Measurements from ENCODE around the gene CEP57L1. TPM values are rescaled to one million over a fixed set of nuclear protein-coding genes. Genes with fewer than 3 reads are reported as not detected.
"Not testable (repeated sequence)": the region's sequence is repeated elsewhere in the genome, so short reads cannot be mapped to it uniquely, and the experiment has no call there.

The CEP57L1 gene
- total RNA-seq, 8 experiments from 2014 or later = 12.1 to 31.6 (median 26.0) TPM

DNA sequence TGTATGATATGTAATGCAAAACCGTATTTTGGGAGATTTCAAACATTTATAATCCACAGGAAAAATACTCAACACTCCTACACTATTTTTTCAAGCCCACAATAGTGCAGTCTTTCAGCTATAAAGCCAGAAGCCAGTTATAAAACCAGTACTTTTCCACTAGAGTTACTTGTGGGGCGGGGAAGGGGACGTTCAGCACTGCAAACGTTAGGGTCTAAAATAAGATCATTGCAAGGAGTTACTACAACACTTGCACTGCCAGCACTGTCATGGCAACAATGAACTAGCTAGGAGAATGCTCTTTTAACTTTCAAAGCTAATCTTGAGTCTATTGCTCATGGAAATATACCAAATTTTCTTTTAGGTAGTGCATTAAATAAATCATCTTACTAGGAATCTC lies 15.3 kb upstream of the CEP57L1 start:
- in situ Hi-C loops (cut with MboI; ENCODE audit: low pct_unique_long_range_greater_than_20kb in 2 of 9, low sequenced_read_pairs in 9 of 9, unreplicated experiment in 9 of 9) = loop anchor here in 4 of 9 experiments (10.0 to 25.0 kb wide), 3 partner anchors 243 to 543 kb away; partner anchors contain the start of gene ARMC2 (in 1 of the 4)
- Histone ChIP-seq H3K4me1 (replicated peaks in 1 of 2) (peaks cover 0 to 13% of the 10 kb centered on the region in 2 donors), H3K4me3 (no peak overlapping the region), H3K27ac (no peak overlapping the region)
- ATAC-seq (replicated peaks in 6 of 8) = peak in 4 of 8 experiments; percentile 35 to 82 (median 51)
- 20 to 100% (median 47%) methylated on average over 1 to 4 of the region's 4 CpGs for WGBS, 10 experiments

GRCh38 chr6:109081026-109081425 lies 14.3 kb upstream of the CEP57L1 start:
- ATAC-seq (replicated peaks in 6 of 8) = no peak
- Histone ChIP-seq H3K4me1 (replicated peaks in 1 of 2) (peaks cover 0 to 13% of the 10 kb centered on the region in 2 donors), H3K27ac (no peak overlapping the region), H3K4me3 (no peak overlapping the region)
- in situ Hi-C loops (cut with MboI; ENCODE audit: low pct_unique_long_range_greater_than_20kb in 2 of 9, low sequenced_read_pairs in 9 of 9, unreplicated experiment in 9 of 9) = loop anchor here in 2 of 9 experiments (25.0 kb wide), 2 partner anchors 244 to 544 kb away; partner anchors contain the start of gene ARMC2 (in 1 of the 2)
- WGBS, 10 experiments = 67 to 100% (median 79%) methylated on average over 1 of the region's 1 CpG; no CpG with 5 or more reads in 4 of the 10 experiments

DNA sequence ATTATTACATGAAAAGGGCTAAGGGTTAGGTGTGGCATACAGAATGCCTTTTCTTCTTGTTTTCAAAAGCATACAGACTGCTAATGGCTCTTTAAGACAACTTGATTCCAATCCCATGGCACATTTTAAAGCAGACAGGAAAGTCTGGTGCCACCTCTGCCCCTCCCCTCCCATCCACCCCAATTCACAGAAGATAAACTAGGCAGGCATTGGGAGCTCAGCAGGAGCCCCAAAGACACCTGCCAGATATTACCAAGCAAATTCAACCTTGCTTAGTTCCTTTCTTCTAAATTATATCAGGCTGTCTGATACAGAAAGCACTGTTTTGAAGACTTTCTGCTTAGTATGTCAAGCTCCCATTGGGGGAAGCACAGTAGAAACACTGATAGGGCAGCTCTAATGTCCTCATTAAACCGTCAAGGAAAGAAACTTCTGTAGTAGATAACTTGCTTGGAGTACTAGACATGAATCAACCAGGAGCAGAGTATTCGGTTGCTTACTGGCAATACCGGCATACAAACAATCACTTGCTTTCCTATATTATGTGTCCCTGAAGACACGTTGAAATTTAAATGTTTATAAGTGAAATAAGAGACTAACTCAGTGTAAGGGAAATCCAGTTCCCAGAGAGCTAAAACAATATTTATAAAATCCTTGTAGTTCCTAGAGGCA lies 13.7 kb upstream of the CEP57L1 start:
- ATAC-seq (replicated peaks in 6 of 8) = no peak
- Histone ChIP-seq H3K4me1 (replicated peaks in 1 of 2) (peaks cover 0 to 13% of the 10 kb centered on the region in 2 donors), H3K27ac (no peak overlapping the region), H3K4me3 (no peak overlapping the region)
- in situ Hi-C loops (cut with MboI; ENCODE audit: low pct_unique_long_range_greater_than_20kb in 2 of 9, low sequenced_read_pairs in 9 of 9, unreplicated experiment in 9 of 9) = loop anchor here in 2 of 9 experiments (25.0 kb wide), 2 partner anchors 244 to 544 kb away; partner anchors contain the start of gene ARMC2 (in 1 of the 2)
- 74 to 100% (median 95%) methylated on average over 1 to 4 of the region's 4 CpGs; no CpG with 5 or more reads in 4 of the 10 experiments for WGBS, 10 experiments

GRCh38 chr6:109082188-109082577 lies 13.1 kb upstream of the CEP57L1 start:
- WGBS, 10 experiments = 79 to 100% (median 83%) methylated on average over 1 of the region's 1 CpG; no CpG with 5 or more reads in 6 of the 10 experiments
- in situ Hi-C loops (cut with MboI; ENCODE audit: low pct_unique_long_range_greater_than_20kb in 2 of 9, low sequenced_read_pairs in 9 of 9, unreplicated experiment in 9 of 9) = loop anchor here in 2 of 9 experiments (25.0 kb wide), 2 partner anchors 245 to 545 kb away; partner anchors contain the start of gene ARMC2 (in 1 of the 2)

GRCh38 chr6:109083657-109084056 lies 11.7 kb upstream of the CEP57L1 start:
- in situ Hi-C loops (cut with MboI; ENCODE audit: low pct_unique_long_range_greater_than_20kb in 2 of 9, low sequenced_read_pairs in 9 of 9, unreplicated experiment in 9 of 9) = loop anchor here in 2 of 9 experiments (25.0 kb wide), 2 partner anchors 246 to 546 kb away; partner anchors contain the start of gene ARMC2 (in 1 of the 2)
- no peak for ATAC-seq (replicated peaks in 6 of 8)
- WGBS, 10 experiments = 67 to 100% (median 92%) methylated on average over 1 of the region's 1 CpG; no CpG with 5 or more reads in 3 of the 10 experiments
- Histone ChIP-seq H3K27ac (no peak overlapping the region), H3K4me1 (replicated peaks in 1 of 2) (peaks cover 2 to 21% of the 10 kb centered on the region in 2 donors), H3K4me3 (no peak overlapping the region)

More at GRCh38 chr6:109082188-109082577, 13.1 kb upstream of the CEP57L1 start:
- peak in 1 of 8 experiments; percentile 76 for ATAC-seq (replicated peaks in 6 of 8)
- Histone ChIP-seq H3K27ac (no peak overlapping the region), H3K4me1 (replicated peaks in 1 of 2) (peaks cover 0 to 13% of the 10 kb centered on the region in 2 donors), H3K4me3 (no peak overlapping the region)

DNA sequence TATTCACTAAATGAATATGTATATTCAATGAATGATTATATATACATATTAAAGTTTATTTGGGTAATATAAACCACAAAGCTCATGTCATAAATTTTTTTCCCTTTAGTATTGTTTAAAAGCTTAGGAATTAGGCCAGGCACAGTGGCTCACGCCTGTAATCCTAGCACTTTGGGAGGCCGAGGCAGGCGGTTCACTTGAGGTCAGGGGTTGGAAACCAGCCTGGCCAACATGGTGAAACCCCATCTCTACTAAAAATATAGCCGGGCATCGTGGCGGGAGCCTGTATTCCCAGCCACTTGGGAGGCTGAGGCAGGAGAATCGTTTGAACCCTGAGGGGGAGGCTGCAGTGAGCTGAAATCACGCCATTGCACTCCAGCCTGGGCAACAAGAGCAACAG lies 11.2 kb upstream of the CEP57L1 start:
- H3K4me1 ChIP-seq (replicated peaks in 1 of 2) = peaks cover 6 to 26% of the 10 kb centered on the region in 2 donors
- WGBS, 10 experiments = 69 to 100% (median 93%) methylated on average over 2 to 8 of the region's 8 CpGs
- in situ Hi-C loops (cut with MboI; ENCODE audit: low pct_unique_long_range_greater_than_20kb in 2 of 9, low sequenced_read_pairs in 9 of 9, unreplicated experiment in 9 of 9) = loop anchor here in 2 of 9 experiments (25.0 kb wide), 2 partner anchors 247 to 547 kb away; partner anchors contain the start of gene ARMC2 (in 1 of the 2)
- not testable (repeated sequence) for H3K4me3 ChIP-seq; ATAC-seq (replicated peaks in 6 of 8); H3K27ac ChIP-seq

GRCh38 chr6:109087661-109088264 lies 7.5 kb upstream of the CEP57L1 start:
- peak in 2 of 8 experiments; percentile 40 to 43 for ATAC-seq (replicated peaks in 6 of 8)
- in situ Hi-C loops (cut with MboI; ENCODE audit: low pct_unique_long_range_greater_than_20kb in 2 of 9, low sequenced_read_pairs in 9 of 9, unreplicated experiment in 9 of 9) = loop anchor here in 2 of 9 experiments (25.0 kb wide), 2 partner anchors 250 to 550 kb away; partner anchors contain the start of gene ARMC2 (in 1 of the 2)
- no peak overlapping the region for H3K4me3 ChIP-seq
- WGBS, 10 experiments = 64 to 100% (median 80%) methylated on average over 1 to 3 of the region's 5 CpGs; no CpG with 5 or more reads in 3 of the 10 experiments
- H3K27ac ChIP-seq = no peak overlapping the region
- H3K4me1 ChIP-seq (replicated peaks in 1 of 2) = peaks cover 13 to 34% of the 10 kb centered on the region in 2 donors

- no peak overlapping the region for H3K27ac ChIP-seq
- WGBS, 10 experiments = 0 to 54% (median 20%) methylated on average over 1 of the region's 1 CpG; no CpG with 5 or more reads in 1 of the 10 experiments
- in situ Hi-C loops (cut with MboI; ENCODE audit: low pct_unique_long_range_greater_than_20kb in 2 of 9, low sequenced_read_pairs in 9 of 9, unreplicated experiment in 9 of 9) = loop anchor here in 2 of 9 experiments (25.0 kb wide), 2 partner anchors 252 to 552 kb away; partner anchors contain the start of gene ARMC2 (in 1 of the 2)
- peak in 6 of 8 experiments; percentile 18 to 85 (median 62) for ATAC-seq (replicated peaks in 6 of 8)
- no peak overlapping the region for H3K4me3 ChIP-seq
- peaks cover 13 to 34% of the 10 kb centered on the region in 2 donors for H3K4me1 ChIP-seq (replicated peaks in 1 of 2)
Observed at GRCh38 chr6:109088995-109089394, 6.3 kb upstream of the CEP57L1 start.

GRCh38 chr6:109091314-109092024 lies 3.8 kb upstream of the CEP57L1 start:
- in situ Hi-C loops (cut with MboI; ENCODE audit: low pct_unique_long_range_greater_than_20kb in 2 of 9, low sequenced_read_pairs in 9 of 9, unreplicated experiment in 9 of 9) = loop anchor here in 2 of 9 experiments (25.0 kb wide), 2 partner anchors 254 to 554 kb away; partner anchors contain the start of gene ARMC2 (in 1 of the 2)
- H3K4me1 ChIP-seq (replicated peaks in 1 of 2) = peaks cover 13 to 34% of the 10 kb centered on the region in 2 donors

GRCh38 chr6:109092074-109092473 lies 3.2 kb upstream of the CEP57L1 start:
- Histone ChIP-seq H3K27ac (no peak overlapping the region), H3K4me1 (replicated peaks in 1 of 2) (peaks cover 13 to 36% of the 10 kb centered on the region in 2 donors), H3K4me3 (peak overlapping the region; percentile 65 to 90 (median 78))
- in situ Hi-C loops (cut with MboI; ENCODE audit: low pct_unique_long_range_greater_than_20kb in 2 of 9, low sequenced_read_pairs in 9 of 9, unreplicated experiment in 9 of 9) = loop anchor here in 2 of 9 experiments (25.0 kb wide), 2 partner anchors 255 to 555 kb away; partner anchors contain the start of gene ARMC2 (in 1 of the 2)
- no peak for ATAC-seq (replicated peaks in 6 of 8)
- WGBS, 10 experiments = 0 to 94% (median 71%) methylated on average over 1 of the region's 1 CpG; no CpG with 5 or more reads in 4 of the 10 experiments

More at GRCh38 chr6:109091314-109092024, 3.8 kb upstream of the CEP57L1 start:
- H3K27ac ChIP-seq = no peak overlapping the region
- H3K4me3 ChIP-seq = peak overlapping the region in 3 of 5 donors; percentile 66 to 90 (median 79)
- no peak for ATAC-seq (replicated peaks in 6 of 8)
- WGBS, 10 experiments = 60 to 100% (median 96%) methylated on average over 1 to 5 of the region's 5 CpGs; no CpG with 5 or more reads in 2 of the 10 experiments

- WGBS, 10 experiments = 0 to 10% (median 1%) methylated on average over 2 to 12 of the region's 19 CpGs; no CpG with 5 or more reads in 1 of the 10 experiments
- Histone ChIP-seq H3K27ac (no peak overlapping the region), H3K4me3 (peak overlapping the region; percentile 65 to 90 (median 78)), H3K4me1 (replicated peaks in 1 of 2) (peaks cover 9 to 25% of the 10 kb centered on the region in 2 donors)
- no peak for ATAC-seq (replicated peaks in 6 of 8)
- in situ Hi-C loops (cut with MboI; ENCODE audit: low pct_unique_long_range_greater_than_20kb in 2 of 9, low sequenced_read_pairs in 9 of 9, unreplicated experiment in 9 of 9) = loop anchor here in 2 of 9 experiments (25.0 kb wide), 2 partner anchors 257 to 557 kb away; partner anchors contain the start of gene ARMC2 (in 1 of the 2)
Observed at GRCh38 chr6:109093732-109094415, 1.4 kb upstream of the CEP57L1 start.
